ENCODE measurements around the gene WNT11.

Gene WNT11

GRCh38 chr11:76210931-76211851 lies 4.9 kb upstream of the WNT11 start:
- Mint-ChIP-seq H3K9me3 (no peaks in the 10 kb centered on the region), H3K4me3 (peak overlapping the region; percentile 81 to 83 (median 81)), H3K4me1 (peaks cover 9% of the 10 kb centered on the region), H3K27ac (no peak overlapping the region), H3K27me3 (ENCODE audit: low read depth) (peaks cover 80% of the 10 kb centered on the region), H3K36me3 (ENCODE audit: low read depth) (no peaks in the 10 kb centered on the region)
- TF ChIP-seq CTCF (IDR thresholded peaks at IDR 0.05; ENCODE audit: unreplicated experiment in 3 of 3) = no peak

GRCh38 chr11:76209973-76210930 lies 4.0 kb upstream of the WNT11 start:
- Mint-ChIP-seq H3K4me3 (peak overlapping the region; percentile 81 to 83 (median 81)), H3K36me3 (ENCODE audit: low read depth) (no peaks in the 10 kb centered on the region), H3K4me1 (peaks cover 16% of the 10 kb centered on the region), H3K9me3 (no peaks in the 10 kb centered on the region), H3K27me3 (ENCODE audit: low read depth) (peaks cover 80% of the 10 kb centered on the region), H3K27ac (no peak overlapping the region)
- no peak for TF ChIP-seq CTCF (IDR thresholded peaks at IDR 0.05; ENCODE audit: unreplicated experiment in 3 of 3)

GRCh38 chr11:76209375-76209972 lies 3.2 kb upstream of the WNT11 start:
- no peaks in the 10 kb centered on the region for H3K36me3 Mint-ChIP-seq (ENCODE audit: low read depth)
- peak overlapping the region; percentile 65 to 79 (median 74) for H3K4me3 Mint-ChIP-seq
- H3K4me1 Mint-ChIP-seq = peaks cover 19% of the 10 kb centered on the region
- peaks cover 80% of the 10 kb centered on the region for H3K27me3 Mint-ChIP-seq (ENCODE audit: low read depth)
- no peak for TF ChIP-seq CTCF (IDR thresholded peaks at IDR 0.05; ENCODE audit: unreplicated experiment in 3 of 3)
- H3K27ac Mint-ChIP-seq = no peak overlapping the region
- H3K9me3 Mint-ChIP-seq = no peaks in the 10 kb centered on the region

GRCh38 chr11:76208438-76209374 lies 2.4 kb upstream of the WNT11 start:
- no peaks in the 10 kb centered on the region for H3K36me3 Mint-ChIP-seq (ENCODE audit: low read depth)
- H3K9me3 Mint-ChIP-seq = no peaks in the 10 kb centered on the region
- H3K27ac Mint-ChIP-seq = no peak overlapping the region
- peak overlapping the region; percentile 79 to 89 (median 89) for H3K4me3 Mint-ChIP-seq
- H3K4me1 Mint-ChIP-seq = peaks cover 19% of the 10 kb centered on the region
- peak; percentile 84 to 90 (median 88) for TF ChIP-seq CTCF (IDR thresholded peaks at IDR 0.05; ENCODE audit: unreplicated experiment in 3 of 3)
- peaks cover 80% of the 10 kb centered on the region for H3K27me3 Mint-ChIP-seq (ENCODE audit: low read depth)

All from nephron (organoid).